ENCODE data around the gene ZBTB24. TPM values are rescaled to one million over a fixed set of nuclear protein-coding genes. Genes with fewer than 3 reads are reported as not detected.

ZBTB24 gene
- total RNA-seq, 1 donor from 2014 or later: 5.1 TPM

GRCh38 chr6:109473120-109473519, 9.9 kb downstream of the ZBTB24 start:
- Mint-ChIP-seq H3K4me3 (ENCODE audit: unreplicated experiment) (peak overlapping the region; percentile 4), H3K36me3 (ENCODE audit: low read depth, unreplicated experiment) (peaks cover 40% of the 10 kb centered on the region), H3K27me3 (ENCODE audit: unreplicated experiment) (peaks cover 4% of the 10 kb centered on the region), H3K4me1 (ENCODE audit: unreplicated experiment) (no peaks in the 10 kb centered on the region), H3K27ac (ENCODE audit: unreplicated experiment) (no peak overlapping the region), H3K9me3 (ENCODE audit: unreplicated experiment) (no peaks in the 10 kb centered on the region)
- TF ChIP-seq, protein P1, sequence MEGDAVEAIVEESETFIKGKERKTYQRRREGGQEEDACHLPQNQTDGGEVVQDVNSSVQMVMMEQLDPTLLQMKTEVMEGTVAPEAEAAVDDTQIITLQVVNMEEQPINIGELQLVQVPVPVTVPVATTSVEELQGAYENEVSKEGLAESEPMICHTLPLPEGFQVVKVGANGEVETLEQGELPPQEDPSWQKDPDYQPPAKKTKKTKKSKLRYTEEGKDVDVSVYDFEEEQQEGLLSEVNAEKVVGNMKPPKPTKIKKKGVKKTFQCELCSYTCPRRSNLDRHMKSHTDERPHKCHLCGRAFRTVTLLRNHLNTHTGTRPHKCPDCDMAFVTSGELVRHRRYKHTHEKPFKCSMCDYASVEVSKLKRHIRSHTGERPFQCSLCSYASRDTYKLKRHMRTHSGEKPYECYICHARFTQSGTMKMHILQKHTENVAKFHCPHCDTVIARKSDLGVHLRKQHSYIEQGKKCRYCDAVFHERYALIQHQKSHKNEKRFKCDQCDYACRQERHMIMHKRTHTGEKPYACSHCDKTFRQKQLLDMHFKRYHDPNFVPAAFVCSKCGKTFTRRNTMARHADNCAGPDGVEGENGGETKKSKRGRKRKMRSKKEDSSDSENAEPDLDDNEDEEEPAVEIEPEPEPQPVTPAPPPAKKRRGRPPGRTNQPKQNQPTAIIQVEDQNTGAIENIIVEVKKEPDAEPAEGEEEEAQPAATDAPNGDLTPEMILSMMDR (IDR thresholded peaks at IDR 0.05; ENCODE audit: unreplicated experiment): no peak
- no peak for DNase-seq (ENCODE audit: low spot score)

DNA sequence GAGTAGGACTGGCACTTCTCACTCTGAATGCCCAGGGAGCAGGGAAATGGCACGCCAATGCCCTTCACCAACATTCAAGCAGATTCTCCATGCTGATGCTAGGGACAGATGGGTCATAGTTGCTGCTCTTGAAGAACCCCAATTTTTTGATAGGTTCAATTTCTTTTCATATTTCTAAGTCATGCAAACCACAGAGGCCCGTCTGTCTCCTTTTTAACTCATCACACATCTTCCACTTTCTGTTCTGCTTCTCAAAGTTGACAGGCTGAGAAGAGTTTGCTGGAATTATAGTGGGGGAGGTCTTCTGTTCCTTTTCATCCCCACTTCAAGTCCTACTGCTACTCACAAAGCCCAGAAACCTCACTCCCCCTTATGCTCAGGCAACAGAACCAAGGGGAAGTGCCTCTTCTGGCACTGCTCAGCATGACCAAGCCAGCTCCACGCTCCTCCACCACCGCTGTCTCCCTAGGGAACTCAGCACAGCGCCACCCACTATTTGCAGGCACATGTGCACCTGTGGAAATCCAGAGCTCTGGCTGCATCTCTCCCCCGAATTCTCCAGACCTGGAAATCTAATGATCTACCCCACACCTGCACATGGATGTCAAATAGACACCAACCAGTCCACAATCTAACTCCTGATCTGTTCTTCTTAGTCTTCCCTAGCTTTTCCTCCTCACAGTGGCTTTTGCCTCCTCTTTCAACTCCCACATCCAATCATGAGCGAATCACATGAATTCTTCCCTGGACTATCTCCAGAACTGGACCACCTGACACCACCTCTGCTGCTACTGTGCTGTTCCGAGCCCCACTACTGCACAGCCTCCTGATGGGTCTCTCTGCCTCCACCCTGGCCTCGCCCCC, 10.7 kb downstream of the ZBTB24 start:
- Mint-ChIP-seq H3K9me3 (ENCODE audit: unreplicated experiment) (no peaks in the 10 kb centered on the region), H3K4me3 (ENCODE audit: unreplicated experiment) (peak overlapping the region; percentile 4), H3K27me3 (ENCODE audit: unreplicated experiment) (peaks cover 4% of the 10 kb centered on the region), H3K4me1 (ENCODE audit: unreplicated experiment) (no peaks in the 10 kb centered on the region), H3K27ac (ENCODE audit: unreplicated experiment) (no peak overlapping the region), H3K36me3 (ENCODE audit: low read depth, unreplicated experiment) (peaks cover 42% of the 10 kb centered on the region)
- no peak for DNase-seq (ENCODE audit: low spot score)
- TF ChIP-seq, protein P1 (IDR thresholded peaks at IDR 0.05; ENCODE audit: unreplicated experiment): no peak

GRCh38 chr6:109471105-109471810, 11.8 kb downstream of the ZBTB24 start:
- no peaks in the 10 kb centered on the region for H3K9me3 Mint-ChIP-seq (ENCODE audit: unreplicated experiment)
- H3K4me1 Mint-ChIP-seq (ENCODE audit: unreplicated experiment): no peaks in the 10 kb centered on the region
- peaks cover 4% of the 10 kb centered on the region for H3K27me3 Mint-ChIP-seq (ENCODE audit: unreplicated experiment)
- peaks cover 42% of the 10 kb centered on the region for H3K36me3 Mint-ChIP-seq (ENCODE audit: low read depth, unreplicated experiment)
- no peak overlapping the region for H3K4me3 Mint-ChIP-seq (ENCODE audit: unreplicated experiment)
- H3K27ac Mint-ChIP-seq (ENCODE audit: unreplicated experiment): no peak overlapping the region
- DNase-seq (ENCODE audit: low spot score): no peak
- TF ChIP-seq, protein P1 (IDR thresholded peaks at IDR 0.05; ENCODE audit: unreplicated experiment): no peak

DNA sequence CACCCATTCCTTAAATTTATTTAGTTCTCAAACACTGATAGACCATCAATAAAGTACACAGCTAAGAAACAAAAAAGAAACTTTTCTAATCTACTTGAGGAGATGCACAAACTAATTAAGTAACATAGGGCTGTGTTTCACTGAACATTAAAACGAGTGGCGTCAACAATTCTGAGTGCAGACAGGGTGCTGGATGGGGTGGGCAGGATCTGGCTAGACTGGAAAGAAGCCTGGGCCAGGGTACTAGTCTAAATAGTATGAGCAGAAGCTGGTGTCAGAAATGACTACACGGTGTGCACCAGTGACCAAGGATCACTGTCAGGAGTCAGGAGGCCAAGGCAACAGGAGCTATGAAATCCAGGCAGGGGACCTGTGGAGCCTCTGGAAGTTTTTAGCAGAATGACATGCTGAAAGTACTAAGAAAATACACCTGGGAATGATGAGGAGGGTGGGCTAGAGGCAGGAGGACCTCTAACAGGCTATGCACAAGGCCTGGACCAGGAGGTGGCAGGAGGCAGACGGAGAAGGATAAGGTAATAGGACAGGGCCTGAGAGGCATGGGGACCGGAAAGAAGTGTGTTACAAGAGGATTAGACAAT, 13.3 kb downstream of the ZBTB24 start:
- no peaks in the 10 kb centered on the region for H3K4me1 Mint-ChIP-seq (ENCODE audit: unreplicated experiment)
- TF ChIP-seq, protein P1 (IDR thresholded peaks at IDR 0.05; ENCODE audit: unreplicated experiment): no peak
- H3K36me3 Mint-ChIP-seq (ENCODE audit: low read depth, unreplicated experiment): peaks cover 38% of the 10 kb centered on the region
- H3K4me3 Mint-ChIP-seq (ENCODE audit: unreplicated experiment): peak overlapping the region; percentile 27
- H3K27me3 Mint-ChIP-seq (ENCODE audit: unreplicated experiment): peaks cover 4% of the 10 kb centered on the region
- DNase-seq (ENCODE audit: low spot score): no peak
- H3K27ac Mint-ChIP-seq (ENCODE audit: unreplicated experiment): no peak overlapping the region
- no peaks in the 10 kb centered on the region for H3K9me3 Mint-ChIP-seq (ENCODE audit: unreplicated experiment)

Measured in endothelial cell (in vitro differentiated cells).